ENCODE data around the gene TAOK1. TPM values are rescaled to one million over a fixed set of nuclear protein-coding genes. Genes with fewer than 3 reads are reported as not detected.

TAOK1 gene
- total RNA-seq, 4 donors from 2014 or later: 24.6 to 102 (median 64.9) TPM

GRCh38 chr17:29386760-29387159, 3.4 kb upstream of the TAOK1 start:
- no peaks in the 10 kb centered on the region for H3K4me1 ChIP-seq
- intact Hi-C loops (cut with DNase I; ENCODE audit: low total_unique reads): no loop called here
- H3K9me3 ChIP-seq: no peaks in the 10 kb centered on the region
- no peak overlapping the region for H3K27ac ChIP-seq
- H3K36me3 ChIP-seq: no peaks in the 10 kb centered on the region
- H3K4me3 ChIP-seq: no peak overlapping the region
- TF ChIP-seq CTCF (IDR thresholded peaks at IDR 0.05): no peak
- TF ChIP-seq POLR2A (IDR thresholded peaks at IDR 0.05): no peak
- H3K27me3 ChIP-seq: no peaks in the 10 kb centered on the region
- no peak for DNase-seq

GRCh38 chr17:29388937-29389336, 1.2 kb upstream of the TAOK1 start:
- intact Hi-C loops (cut with DNase I; ENCODE audit: low total_unique reads): no loop called here
- Histone ChIP-seq H3K27me3 (no peaks in the 10 kb centered on the region), H3K36me3 (no peaks in the 10 kb centered on the region), H3K9me3 (no peaks in the 10 kb centered on the region), H3K4me1 (peaks cover 0 to 9% of the 10 kb centered on the region in 2 donors), H3K27ac (no peak overlapping the region), H3K4me3 (no peak overlapping the region)
- TF ChIP-seq POLR2A (IDR thresholded peaks at IDR 0.05): no peak
- TF ChIP-seq CTCF (IDR thresholded peaks at IDR 0.05): no peak
- DNase-seq: no peak

GRCh38 chr17:29390851-29391631, 878 bp downstream of the TAOK1 start:
- peak overlapping the region; percentile 78 to 84 for H3K4me3 ChIP-seq
- DNase-seq: peak; percentile 22 to 25
- intact Hi-C loops (cut with DNase I; ENCODE audit: low total_unique reads): no loop called here
- H3K36me3 ChIP-seq: no peaks in the 10 kb centered on the region
- H3K27ac ChIP-seq: peak overlapping the region; percentile 95 to 96
- peaks cover 0 to 9% of the 10 kb centered on the region in 2 donors for H3K4me1 ChIP-seq
- no peak for TF ChIP-seq POLR2A (IDR thresholded peaks at IDR 0.05)
- no peak for TF ChIP-seq CTCF (IDR thresholded peaks at IDR 0.05)
- H3K9me3 ChIP-seq: no peaks in the 10 kb centered on the region
- H3K27me3 ChIP-seq: no peaks in the 10 kb centered on the region

- intact Hi-C loops (cut with DNase I; ENCODE audit: low total_unique reads): no loop called here
- Histone ChIP-seq H3K9me3 (no peaks in the 10 kb centered on the region), H3K27ac (peak overlapping the region; percentile 6 to 38), H3K4me3 (no peak overlapping the region), H3K4me1 (peaks cover 0 to 9% of the 10 kb centered on the region in 2 donors), H3K27me3 (no peaks in the 10 kb centered on the region), H3K36me3 (no peaks in the 10 kb centered on the region)
- no peak for TF ChIP-seq CTCF (IDR thresholded peaks at IDR 0.05)
- TF ChIP-seq POLR2A (IDR thresholded peaks at IDR 0.05): no peak
- DNase-seq: no peak
Measured at GRCh38 chr17:29393436-29393835, 3.3 kb downstream of the TAOK1 start.

- Histone ChIP-seq H3K4me3 (no peak overlapping the region), H3K36me3 (no peaks in the 10 kb centered on the region), H3K27me3 (no peaks in the 10 kb centered on the region), H3K9me3 (no peaks in the 10 kb centered on the region), H3K27ac (no peak overlapping the region), H3K4me1 (peaks cover 0 to 9% of the 10 kb centered on the region in 2 donors)
- DNase-seq: no peak
- intact Hi-C loops (cut with DNase I; ENCODE audit: low total_unique reads): no loop called here
- TF ChIP-seq POLR2A (IDR thresholded peaks at IDR 0.05) (no peak), CTCF (IDR thresholded peaks at IDR 0.05) (no peak)
Measured at GRCh38 chr17:29394761-29395160, 4.6 kb downstream of the TAOK1 start.

Measured in uterus (tissue), 4 donors.